ENCODE results near the gene PRRT1. TPM values are rescaled to one million over a fixed set of nuclear protein-coding genes. Genes with fewer than 3 reads are reported as not detected.

Gene PRRT1
- total RNA-seq, 1 experiment from 2014 or later, result 1.9 TPM

GRCh38 chr6:32109114-32109764 is 42.5 kb downstream of the PRRT1 start, which contains the start of gene TNXB:
TNXB (minus strand) TSS chr6:32109338; CDS start chr6:32098198, 11,140 bp downstream.
- Histone ChIP-seq H3K4me1 (ENCODE audit: insufficient read depth, low read length) (no peaks in the 10 kb centered on the region; the same call in 1 of the 2 replicates), H2BK5ac (ENCODE audit: insufficient read length, low read length) (no peak within 1 kb of the TSS), H3K4ac (ENCODE audit: low read depth, low read length) (no peak within 1 kb of the TSS), H4K5ac (ENCODE audit: insufficient read length, low read depth, low read length) (no peak within 1 kb of the TSS), H2BK12ac (ENCODE audit: insufficient read length, low read depth, low read length) (no peak within 1 kb of the TSS), H3K14ac (ENCODE audit: insufficient read depth, low read length) (peak within 1 kb of the TSS; percentile 40; the same call in 1 of the 2 replicates), H3K23me2 (ENCODE audit: insufficient read length, low read depth, low read length, poor library complexity, severe bottlenecking) (no peaks in the 10 kb centered on the region), H2BK120ac (ENCODE audit: low read depth, low read length, poor library complexity, severe bottlenecking) (no peak within 1 kb of the TSS), H3K9me3 (ENCODE audit: control insufficient read depth, low read depth, low read length) (no peaks in the 10 kb centered on the region), H3K79me2 (ENCODE audit: insufficient read depth, low read length) (no peaks in the 10 kb centered on the region), H3K27me3 (ENCODE audit: insufficient read depth, low read length) (no peaks in the 10 kb centered on the region; the same call in 1 of the 2 replicates), H3K4me2 (ENCODE audit: insufficient read depth, insufficient read length, low read length) (no peak within 1 kb of the TSS), H3K23ac (ENCODE audit: insufficient read length, low read depth, low read length) (no peak within 1 kb of the TSS), H2BK15ac (ENCODE audit: low read depth, low read length) (no peak within 1 kb of the TSS), H3K79me1 (ENCODE audit: insufficient read depth, low read depth, low read length, poor library complexity, severe bottlenecking) (no peaks in the 10 kb centered on the region), H3K18ac (ENCODE audit: insufficient read length, low read depth, low read length) (no peak within 1 kb of the TSS), H3K9ac (ENCODE audit: extremely low read depth, insufficient read length, low read length) (no peak within 1 kb of the TSS), H2BK20ac (ENCODE audit: low read depth, low read length, poor library complexity, severe bottlenecking) (no peak within 1 kb of the TSS), H2AK5ac (ENCODE audit: insufficient read length, low read length) (no peak within 1 kb of the TSS), H4K8ac (replicated peaks; ENCODE audit: insufficient read length, low read depth, low read length) (no peak within 1 kb of the TSS), H3T11ph (ENCODE audit: low read length) (no peak within 1 kb of the TSS), H4K91ac (ENCODE audit: insufficient read length, low read depth, low read length) (no peak within 1 kb of the TSS), H2AFZ (ENCODE audit: low read length) (no peak within 1 kb of the TSS), H3K27ac (ENCODE audit: insufficient read length, low read depth, low read length) (no peak within 1 kb of the TSS), H4K20me1 (ENCODE audit: control insufficient read depth, insufficient read depth, insufficient read length) (no peaks in the 10 kb centered on the region), H3K56ac (ENCODE audit: insufficient read length, low read depth, low read length) (no peak within 1 kb of the TSS)
- Mint-ChIP-seq H3K4me1 (peaks cover 20 to 24% of the 10 kb centered on the region in 2 experiments), H3K27ac (peak within 1 kb of the TSS in 2 of 3 experiments; percentile 28 to 90; a peak in 3 of 7 replicates), H3K9me3 (no peaks in the 10 kb centered on the region), H3K36me3 (ENCODE audit: insufficient read depth in 1 of 3, low read depth in 3 of 3) (peaks cover 0 to 3% (median 0%) of the 10 kb centered on the region in 3 experiments; a peak in 1 of 7 replicates), H3K4me3 (peak within 1 kb of the TSS in 1 of 2 experiments; percentile 44; a peak in 2 of 5 replicates), H3K27me3 (ENCODE audit: low read depth) (peaks cover 38% of the 10 kb centered on the region)
- TF ChIP-seq CTCF (conservative IDR thresholded peaks at IDR 0.05), result no peak
- no peak for DNase-seq
- no CpG with 5 or more reads among the region's 12 CpGs for WGBS (ENCODE audit: extremely low coverage, insufficient read length, low lambda C conversion rate)

Measured in H9 (cell line).